ENCODE measurements around the gene RPL35. TPM values are rescaled to one million over a fixed set of nuclear protein-coding genes. Genes with fewer than 3 reads are reported as not detected.
"Not testable (repeated sequence)": the region's sequence is repeated elsewhere in the genome, so short reads cannot be mapped to it uniquely, and the experiment has no call there.

RPL35 gene
- total RNA-seq, 2 donors from 2014 or later = 1,912 to 2,066 TPM

DNA sequence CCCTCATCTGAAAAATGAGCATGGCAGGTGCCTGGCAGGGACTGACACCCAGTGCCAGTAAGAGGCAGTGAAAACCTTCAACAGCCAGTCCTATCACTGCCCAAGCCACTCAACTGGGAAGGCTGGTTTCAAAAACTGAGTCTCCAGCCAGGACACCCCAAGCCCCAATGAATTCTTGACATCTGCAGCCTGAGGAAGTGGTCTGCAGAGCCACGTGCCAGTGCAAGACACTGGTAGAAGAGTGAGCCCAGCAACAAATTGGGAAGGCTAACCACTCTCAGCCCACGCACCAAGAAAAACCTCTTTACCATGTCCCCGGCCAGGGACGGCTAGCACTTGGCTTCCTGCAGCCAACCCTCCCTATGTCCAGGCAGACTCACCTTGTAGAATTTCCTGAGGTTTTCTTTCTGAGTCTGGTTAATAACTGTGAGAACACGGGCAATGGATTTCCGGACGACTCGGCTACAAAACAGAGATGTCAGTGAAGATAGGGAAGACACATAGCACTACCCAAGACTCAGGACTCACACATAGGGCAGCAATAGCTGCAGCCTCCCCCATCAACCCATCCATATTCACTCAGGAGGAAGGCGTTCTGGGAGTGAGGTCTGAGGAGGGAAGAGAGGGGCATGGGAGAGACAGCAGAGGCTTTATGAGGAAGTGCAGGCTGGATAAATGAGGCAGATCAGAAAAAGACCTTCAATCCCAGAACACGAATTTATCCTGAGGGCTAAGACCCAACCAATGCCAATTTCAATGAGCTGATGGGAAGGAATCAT is 1.8 kb downstream of the RPL35 start:
- H3K9me3 Mint-ChIP-seq = no peaks in the 10 kb centered on the region
- H3K27ac Mint-ChIP-seq = peak overlapping the region; percentile 98
- ATAC-seq (no peak), DNase-seq (ENCODE audit: low spot score in 2 of 2) (no peak)
- peaks cover 37 to 38% of the 10 kb centered on the region in 2 donors for H3K36me3 Mint-ChIP-seq

DNA sequence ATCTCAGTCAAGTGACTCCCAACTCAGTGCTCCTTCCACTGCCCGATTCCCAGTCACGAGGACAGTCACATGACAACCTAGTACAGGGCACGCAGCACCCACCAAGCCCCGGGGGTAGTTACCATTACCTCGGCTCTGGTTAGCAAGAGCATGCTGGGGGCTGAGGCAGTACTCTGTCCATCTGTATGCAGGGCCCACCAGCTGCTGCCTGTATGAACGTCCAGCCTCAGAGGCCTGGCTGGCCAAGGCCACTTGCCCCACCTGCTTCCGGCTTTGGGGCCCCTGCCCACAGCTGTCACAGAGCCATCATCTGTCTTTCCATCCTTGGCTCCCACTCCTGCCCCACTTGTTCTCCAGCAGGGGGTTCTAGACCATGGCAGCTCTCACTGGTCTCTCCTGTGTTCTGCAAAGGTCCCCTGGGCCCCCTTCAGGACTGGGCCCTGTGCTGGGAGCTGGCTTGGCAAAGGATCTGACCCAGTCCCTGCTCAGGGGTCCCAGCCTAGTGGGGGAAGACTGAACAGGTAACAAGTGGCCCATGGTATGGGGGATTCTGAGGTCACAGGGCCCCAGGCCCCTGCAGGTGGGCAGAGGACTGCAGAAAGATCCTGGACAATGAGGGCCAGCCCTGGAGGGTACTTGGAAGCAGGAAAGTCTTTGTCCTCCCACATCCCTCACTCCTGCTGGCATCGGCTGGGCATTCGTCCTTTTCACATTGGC is 3.3 kb downstream of the RPL35 start:
- Mint-ChIP-seq H3K9me3 (no peaks in the 10 kb centered on the region), H3K27ac (peak overlapping the region; percentile 86 to 98), H3K36me3 (peaks cover 37 to 38% of the 10 kb centered on the region in 2 donors)
- no peak for ATAC-seq
- DNase-seq (ENCODE audit: low spot score in 2 of 2) = no peak

DNA sequence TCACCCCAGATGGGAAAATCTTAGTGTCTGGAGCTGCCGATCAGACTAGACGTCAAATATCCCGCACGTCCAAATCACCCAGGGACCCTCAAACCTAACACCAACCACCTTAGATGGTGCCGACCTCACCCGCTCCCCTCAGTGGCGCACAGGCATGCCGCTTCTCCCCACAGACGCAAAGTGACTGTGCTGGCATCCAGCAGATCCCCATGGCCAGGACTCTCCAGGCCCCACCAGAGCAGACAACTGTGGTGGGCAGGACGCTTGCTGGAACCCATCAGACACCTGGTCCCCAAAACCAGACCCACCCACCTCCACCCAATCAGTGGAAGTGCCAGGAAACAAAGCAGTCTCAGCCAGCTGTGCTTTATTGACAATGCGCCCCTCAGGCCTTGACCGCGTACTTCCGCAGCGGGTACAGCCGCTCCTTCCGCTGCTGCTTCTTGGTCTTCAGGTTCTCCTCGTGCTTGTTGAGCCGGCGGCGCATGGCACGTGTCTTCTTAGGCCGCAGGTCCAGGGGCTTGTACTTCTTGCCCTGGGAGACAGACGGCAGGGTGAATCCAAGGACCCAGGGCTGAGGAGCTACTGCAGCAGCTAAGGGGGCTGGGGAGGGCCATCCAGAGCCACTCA is 4.1 kb downstream of the RPL35 start:
- no peak for ATAC-seq
- H3K9me3 Mint-ChIP-seq = no peaks in the 10 kb centered on the region
- DNase-seq (ENCODE audit: low spot score in 2 of 2) = peak in 1 of 2 donors; percentile 19
- peaks cover 37 to 38% of the 10 kb centered on the region in 2 donors for H3K36me3 Mint-ChIP-seq
- H3K27ac Mint-ChIP-seq = peak overlapping the region; percentile 66 to 86

DNA sequence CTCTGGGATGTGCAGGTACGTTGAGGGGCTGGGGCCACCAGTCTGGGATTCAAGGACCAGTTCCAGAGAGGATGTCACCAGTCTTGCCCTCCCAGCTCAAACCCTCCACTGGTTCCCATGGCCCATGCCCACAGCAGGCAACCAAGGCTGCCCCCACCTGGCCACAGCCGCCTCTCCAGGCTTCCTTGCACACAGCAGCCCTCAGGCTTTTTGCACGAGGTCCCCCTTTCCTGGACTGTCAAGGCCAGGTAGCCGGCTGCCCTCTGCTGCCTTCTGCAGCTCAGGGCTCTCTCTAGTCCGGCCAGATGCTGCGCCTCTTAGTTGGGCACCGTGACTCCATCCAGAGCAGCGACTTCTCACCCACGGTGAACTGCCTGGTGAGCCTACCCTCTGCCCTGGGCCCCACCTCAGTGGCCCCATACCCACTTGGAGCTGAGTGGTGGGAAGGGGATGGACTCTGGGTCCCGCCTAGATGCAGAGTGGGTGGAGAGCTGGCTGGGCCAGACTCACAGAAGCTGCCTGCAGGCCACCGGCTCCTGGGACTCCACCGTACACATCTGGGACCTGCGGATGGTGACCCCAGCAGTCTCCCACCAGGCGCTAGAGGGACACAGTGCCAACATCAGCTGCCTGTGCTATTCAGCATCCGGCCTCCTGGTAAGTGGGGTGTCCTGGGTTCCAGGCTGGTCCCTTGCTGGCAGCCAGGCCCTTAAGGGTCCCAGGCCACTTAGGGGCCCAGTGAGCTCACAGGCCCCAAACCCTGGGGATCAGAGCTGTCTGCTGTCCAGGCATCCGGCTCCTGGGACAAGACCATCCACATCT is 5.6 kb downstream of the RPL35 start:
- ATAC-seq (no peak), DNase-seq (ENCODE audit: low spot score in 2 of 2) (peak in 1 of 2 donors; percentile 31)
- H3K27ac Mint-ChIP-seq = peak overlapping the region in 1 of 2 donors; percentile 75
- H3K36me3 Mint-ChIP-seq = peaks cover 27 to 30% of the 10 kb centered on the region in 2 donors
- no peaks in the 10 kb centered on the region for H3K9me3 Mint-ChIP-seq

- ATAC-seq (no peak), DNase-seq (ENCODE audit: low spot score in 2 of 2) (no peak)
- peak overlapping the region in 1 of 2 donors; percentile 75 for H3K27ac Mint-ChIP-seq
- no peaks in the 10 kb centered on the region for H3K9me3 Mint-ChIP-seq
- peaks cover 21 to 24% of the 10 kb centered on the region in 2 donors for H3K36me3 Mint-ChIP-seq
Observed at GRCh38 chr9:124855566-124855943, 6.2 kb downstream of the RPL35 start.

DNA sequence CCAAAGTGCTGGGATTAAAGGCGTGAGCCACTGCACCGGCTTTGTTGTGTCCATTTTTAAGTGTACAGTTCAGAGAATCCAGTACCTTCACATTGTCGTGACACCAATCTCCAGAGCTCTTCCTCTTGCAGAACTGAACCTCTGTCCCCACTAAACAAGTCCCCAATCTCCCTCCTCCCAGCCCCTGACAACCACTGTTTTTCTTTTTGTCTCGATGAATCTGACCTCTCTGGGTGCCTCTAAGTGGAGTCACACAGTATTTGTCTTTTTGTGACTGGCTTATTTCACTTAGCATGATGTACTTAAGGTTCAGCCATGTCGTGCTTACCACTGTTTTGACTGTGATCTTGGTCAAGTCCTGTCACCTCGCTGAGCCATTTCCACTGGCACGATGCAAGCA is 6.9 kb downstream of the RPL35 start:
- Mint-ChIP-seq H3K27ac (peak overlapping the region in 1 of 2 donors; percentile 75), H3K9me3 (no peaks in the 10 kb centered on the region), H3K36me3 (peaks cover 14 to 16% of the 10 kb centered on the region in 2 donors)
- ATAC-seq (no peak), DNase-seq (ENCODE audit: low spot score in 2 of 2) (no peak)

- peaks cover 7 to 10% of the 10 kb centered on the region in 2 donors for H3K36me3 Mint-ChIP-seq
- DNase-seq (ENCODE audit: low spot score in 2 of 2) (no peak), ATAC-seq (no peak)
- H3K27ac Mint-ChIP-seq = peak overlapping the region in 1 of 2 donors; percentile 21
- no peaks in the 10 kb centered on the region for H3K9me3 Mint-ChIP-seq
Observed at GRCh38 chr9:124854161-124854560, 7.6 kb downstream of the RPL35 start.

DNA sequence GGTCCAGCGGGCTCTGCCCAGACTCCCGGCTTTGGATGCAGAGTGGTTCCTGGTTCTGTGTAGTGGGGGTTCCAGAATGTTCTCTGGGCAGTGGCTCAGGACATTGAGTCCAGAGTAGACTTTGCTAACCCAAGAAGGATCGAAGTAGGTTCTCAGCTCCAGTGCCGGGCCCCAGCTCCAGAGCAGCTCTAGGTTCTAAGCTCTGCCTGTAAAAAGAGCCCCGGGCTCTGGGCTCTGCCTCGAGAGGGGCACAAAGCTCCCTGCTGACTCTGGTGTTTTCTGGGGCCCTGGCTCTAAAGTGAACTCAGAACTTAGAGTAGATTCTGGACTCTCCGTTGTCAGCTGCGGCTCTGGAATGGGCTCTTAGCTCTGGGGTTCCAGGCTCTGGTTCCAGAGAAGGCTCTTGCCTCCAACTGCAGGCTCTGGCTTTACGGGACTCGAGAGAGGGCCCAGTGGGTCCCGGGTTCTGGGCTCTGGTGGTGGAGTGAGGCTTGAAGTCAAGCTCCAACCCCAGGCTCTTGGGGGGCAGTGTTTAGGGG is 8.1 kb downstream of the RPL35 start:
- peaks cover 4 to 9% of the 10 kb centered on the region in 2 donors for H3K36me3 Mint-ChIP-seq
- ATAC-seq (peak in 1 of 2 donors; percentile 6), DNase-seq (ENCODE audit: low spot score in 2 of 2) (no peak)
- H3K9me3 Mint-ChIP-seq = no peaks in the 10 kb centered on the region
- H3K27ac Mint-ChIP-seq = peak overlapping the region in 1 of 2 donors; percentile 21

GRCh38 chr9:124852829-124853531 is 8.8 kb downstream of the RPL35 start, which contains the start of gene WDR38:
TSS of gene WDR38 (plus strand) at chr9:124853460. CDS start at chr9:124853532, 72 bp downstream.
- Mint-ChIP-seq H3K9me3 (no peaks in the 10 kb centered on the region), H3K36me3 (peaks cover 0 to 9% of the 10 kb centered on the region in 2 donors), H3K27ac (peak within 1 kb of the TSS in 1 of 2 donors; percentile 70)
- ATAC-seq (peak; percentile 82 to 89), DNase-seq (ENCODE audit: low spot score in 2 of 2) (peak; percentile 85 to 89)

GRCh38 chr9:124852121-124852828 is 9.5 kb downstream of the RPL35 start:
- Mint-ChIP-seq H3K27ac (peak overlapping the region in 1 of 2 donors; percentile 70), H3K36me3 (peaks cover 0 to 2% of the 10 kb centered on the region in 2 donors), H3K9me3 (no peaks in the 10 kb centered on the region)
- ATAC-seq (no peak), DNase-seq (ENCODE audit: low spot score in 2 of 2) (no peak)

DNA sequence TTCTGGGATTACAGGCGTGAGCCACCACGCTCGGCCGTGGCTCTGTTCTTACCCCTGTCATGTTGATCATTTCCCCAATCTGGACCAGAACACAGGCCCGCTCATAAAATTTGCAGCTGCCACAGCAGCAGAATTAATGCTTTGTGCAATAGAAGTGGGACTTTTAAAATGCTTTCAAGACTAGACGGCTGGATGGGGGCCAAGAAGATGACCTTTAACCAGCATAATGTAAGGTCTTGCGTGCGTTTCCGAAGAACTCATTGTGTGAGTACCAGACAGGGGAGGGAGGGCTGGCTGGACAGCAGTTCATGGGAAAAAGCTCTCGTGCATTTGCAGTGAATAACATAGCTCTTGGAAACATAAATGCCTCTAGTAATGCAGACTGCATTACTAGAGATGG is 12.0 kb downstream of the RPL35 start:
- Mint-ChIP-seq H3K27ac (no peak overlapping the region), H3K9me3 (no peaks in the 10 kb centered on the region), H3K36me3 (no peaks in the 10 kb centered on the region)
- ATAC-seq (no peak), DNase-seq (ENCODE audit: low spot score in 2 of 2) (no peak)

DNA sequence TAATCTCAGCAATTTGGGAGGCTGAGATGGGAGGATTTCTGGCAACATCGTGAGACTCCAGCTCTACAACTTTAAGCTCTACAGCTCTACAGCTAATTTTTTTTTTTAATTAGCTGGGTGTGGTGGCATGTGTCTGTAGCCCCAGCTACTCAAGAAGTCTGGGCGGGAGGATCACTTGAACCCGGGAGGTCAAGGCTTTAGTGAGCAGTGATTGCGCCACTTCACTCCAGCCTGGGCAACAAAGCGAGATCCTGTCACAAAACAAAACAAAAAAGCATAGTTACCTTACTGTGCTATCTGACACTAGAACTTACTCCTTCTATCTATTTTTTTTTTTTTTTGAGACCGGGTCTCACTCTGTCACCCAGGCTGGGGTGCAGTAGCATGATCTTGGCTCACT is 14.8 kb downstream of the RPL35 start:
- ATAC-seq = no peak
- DNase-seq (ENCODE audit: low spot score in 2 of 2) = no peak
- Mint-ChIP-seq H3K36me3 (no peaks in the 10 kb centered on the region), H3K9me3 (no peaks in the 10 kb centered on the region), H3K27ac (no peak overlapping the region)

GRCh38 chr9:124846467-124846866 is 15.3 kb downstream of the RPL35 start:
- ATAC-seq; H3K36me3 Mint-ChIP-seq; H3K9me3 Mint-ChIP-seq; H3K27ac Mint-ChIP-seq; DNase-seq (ENCODE audit: low spot score in 2 of 2): not testable (repeated sequence)

DNA sequence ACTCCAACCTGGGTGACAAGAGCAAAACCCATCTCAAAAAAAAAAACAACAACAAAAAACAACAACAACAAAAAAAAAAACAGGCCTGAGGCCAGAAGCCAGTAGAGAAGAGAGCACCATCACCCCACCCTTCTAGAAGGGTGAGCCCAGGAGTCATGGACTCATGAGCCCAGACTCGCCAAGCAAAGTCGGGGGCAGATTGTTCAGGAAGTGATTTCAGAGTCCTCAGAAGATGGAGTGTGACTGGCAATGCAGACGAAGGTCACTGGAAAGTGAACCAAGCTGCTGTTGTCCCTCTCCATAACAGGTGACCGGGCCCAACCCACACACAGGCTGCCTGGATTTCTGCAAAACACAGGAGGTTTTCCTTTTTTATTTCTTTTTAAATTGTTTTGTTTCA is 17.5 kb downstream of the RPL35 start:
- Mint-ChIP-seq H3K9me3 (no peaks in the 10 kb centered on the region), H3K36me3 (no peaks in the 10 kb centered on the region), H3K27ac (no peak overlapping the region)
- no peak for ATAC-seq
- DNase-seq (ENCODE audit: low spot score in 2 of 2) = no peak

DNA sequence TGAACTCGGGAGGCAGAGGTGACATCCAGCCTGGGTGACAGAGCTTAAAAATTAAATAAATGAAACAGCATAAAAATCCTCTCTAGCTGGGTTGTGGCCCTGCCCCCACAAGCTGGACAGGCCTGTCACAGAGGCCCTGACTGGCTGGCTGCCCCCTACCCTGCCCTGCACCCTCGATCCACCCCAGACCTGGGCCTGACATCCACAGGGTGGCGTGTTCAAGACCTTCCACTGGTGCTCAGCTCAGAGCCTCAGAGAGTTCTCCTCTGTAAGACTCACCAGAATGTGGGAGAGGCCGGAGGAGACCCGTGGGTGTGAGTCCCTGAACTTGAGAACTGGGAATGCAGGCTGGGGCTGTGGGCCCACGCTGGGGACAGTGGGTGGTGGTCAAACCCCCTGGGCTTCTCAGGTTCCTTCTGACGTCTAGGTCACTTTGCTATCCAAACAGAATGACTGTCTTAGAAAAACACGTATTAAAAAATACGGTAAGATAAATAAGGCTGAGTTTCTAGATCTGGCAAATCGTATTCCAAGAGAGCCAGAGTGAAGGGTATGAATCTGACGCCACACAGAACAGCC is 18.2 kb downstream of the RPL35 start:
- ATAC-seq (no peak), DNase-seq (ENCODE audit: low spot score in 2 of 2) (no peak)
- H3K9me3 Mint-ChIP-seq = no peaks in the 10 kb centered on the region
- no peaks in the 10 kb centered on the region for H3K36me3 Mint-ChIP-seq
- H3K27ac Mint-ChIP-seq = no peak overlapping the region
